ENCODE measurements around the gene VPS13C. TPM values are rescaled to one million over a fixed set of nuclear protein-coding genes. Genes with fewer than 3 reads are reported as not detected.

The VPS13C gene
- polyA plus RNA-seq, 1 experiment, result 6.0 TPM

DNA sequence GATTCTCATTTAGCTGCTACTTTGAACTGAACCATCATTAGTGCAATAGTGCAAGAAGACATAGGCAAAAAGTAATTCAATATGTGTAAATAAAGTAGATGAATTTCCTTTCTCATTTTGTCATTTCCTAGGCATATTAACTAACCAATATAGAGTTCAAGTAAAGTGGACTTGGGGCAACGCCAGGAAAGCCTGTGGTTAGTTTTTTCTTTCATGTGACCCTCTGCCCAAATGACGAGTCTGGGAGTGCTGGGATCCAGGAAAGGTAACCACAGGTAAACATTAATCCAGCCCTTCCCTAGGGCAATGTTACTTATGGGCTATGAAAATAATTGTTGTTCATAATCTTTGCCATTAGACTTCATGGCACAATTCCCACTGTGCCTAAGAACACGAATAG, 181.0 kb downstream of the VPS13C start:
- H3K4me3 ChIP-seq (ENCODE audit: low read depth, low read length), result no peak overlapping the region
- DNase-seq (ENCODE audit: low read depth), result no peak
- ChIA-PET POLR2A (no interaction called here), CTCF (interaction anchor here (1.8 kb wide), 1 partner anchor 428 kb away, joined by 5 read pairs; no protein-coding TSS in a partner anchor)
- TF ChIP-seq, protein P1, sequence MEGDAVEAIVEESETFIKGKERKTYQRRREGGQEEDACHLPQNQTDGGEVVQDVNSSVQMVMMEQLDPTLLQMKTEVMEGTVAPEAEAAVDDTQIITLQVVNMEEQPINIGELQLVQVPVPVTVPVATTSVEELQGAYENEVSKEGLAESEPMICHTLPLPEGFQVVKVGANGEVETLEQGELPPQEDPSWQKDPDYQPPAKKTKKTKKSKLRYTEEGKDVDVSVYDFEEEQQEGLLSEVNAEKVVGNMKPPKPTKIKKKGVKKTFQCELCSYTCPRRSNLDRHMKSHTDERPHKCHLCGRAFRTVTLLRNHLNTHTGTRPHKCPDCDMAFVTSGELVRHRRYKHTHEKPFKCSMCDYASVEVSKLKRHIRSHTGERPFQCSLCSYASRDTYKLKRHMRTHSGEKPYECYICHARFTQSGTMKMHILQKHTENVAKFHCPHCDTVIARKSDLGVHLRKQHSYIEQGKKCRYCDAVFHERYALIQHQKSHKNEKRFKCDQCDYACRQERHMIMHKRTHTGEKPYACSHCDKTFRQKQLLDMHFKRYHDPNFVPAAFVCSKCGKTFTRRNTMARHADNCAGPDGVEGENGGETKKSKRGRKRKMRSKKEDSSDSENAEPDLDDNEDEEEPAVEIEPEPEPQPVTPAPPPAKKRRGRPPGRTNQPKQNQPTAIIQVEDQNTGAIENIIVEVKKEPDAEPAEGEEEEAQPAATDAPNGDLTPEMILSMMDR (IDR thresholded peaks at IDR 0.05; ENCODE audit: insufficient read depth, low read depth, low read length), result no peak
- H3K36me3 ChIP-seq (ENCODE audit: control insufficient read depth, insufficient read depth, low read length), result no peaks in the 10 kb centered on the region
- H3K27me3 ChIP-seq (ENCODE audit: control insufficient read depth, insufficient read depth, low read length), result no peaks in the 10 kb centered on the region

DNA sequence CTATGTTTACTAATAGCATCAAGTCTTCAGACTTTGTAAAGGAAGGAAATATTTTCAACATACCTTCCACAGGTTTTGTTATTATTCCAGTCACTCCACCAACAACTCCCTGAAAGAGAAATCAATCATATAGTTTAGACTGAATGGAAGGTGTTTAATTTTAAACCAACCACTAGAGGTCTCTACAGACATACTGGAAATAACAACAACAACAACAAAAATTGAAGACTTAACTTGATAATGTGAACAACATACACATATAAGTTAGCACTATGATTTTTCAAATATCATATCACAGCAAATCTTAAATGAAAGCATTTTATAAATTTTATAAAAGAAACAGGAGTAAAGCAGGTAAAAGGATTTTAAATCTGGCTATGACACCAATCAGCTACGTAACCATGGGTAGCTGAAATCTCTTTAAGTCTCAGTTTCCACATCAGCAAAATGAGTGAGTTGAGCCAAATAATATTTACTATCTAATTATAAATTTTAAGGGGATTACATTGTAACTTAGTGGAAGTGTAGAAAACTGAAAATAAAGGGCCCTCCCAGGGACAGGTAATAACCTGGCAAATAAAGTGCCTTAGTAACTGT, 188.2 kb downstream of the VPS13C start:
- DNase-seq (ENCODE audit: low read depth), result no peak
- ChIA-PET POLR2A (no interaction called here), CTCF (interaction anchor here (0.9 to 1.6 kb wide), 4 partner anchors 11 to 435 kb away, joined by 3 to 10 read pairs (median 4); partner anchors contain the start of gene VPS13C)
- H3K36me3 ChIP-seq (ENCODE audit: control insufficient read depth, insufficient read depth, low read length), result peaks cover 1% of the 10 kb centered on the region; the same call in 1 of the 2 replicates
- no peaks in the 10 kb centered on the region for H3K27me3 ChIP-seq (ENCODE audit: control insufficient read depth, insufficient read depth, low read length)
- H3K4me3 ChIP-seq (ENCODE audit: low read depth, low read length), result no peak overlapping the region
- TF ChIP-seq, protein P1 (IDR thresholded peaks at IDR 0.05; ENCODE audit: insufficient read depth, low read depth, low read length), result peak; percentile 45

DNA sequence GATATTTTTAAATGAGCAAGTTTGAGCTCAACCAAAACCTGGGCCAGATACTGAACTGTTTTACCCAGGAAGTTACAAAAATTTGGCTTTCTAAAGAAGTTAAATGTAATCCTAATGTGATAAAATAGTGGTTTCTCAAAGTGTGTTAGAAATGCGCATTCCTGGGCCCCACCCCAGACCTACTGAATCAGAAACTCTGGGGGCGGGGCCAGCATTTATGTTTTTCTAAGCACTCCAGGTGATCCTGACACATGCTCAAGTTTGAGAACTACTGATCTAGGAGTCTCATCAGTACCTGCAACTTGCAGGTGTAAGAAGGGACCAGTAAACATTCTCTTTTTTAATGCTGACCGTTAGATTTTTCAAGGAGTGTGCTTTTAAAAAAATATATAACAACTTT, 190.6 kb downstream of the VPS13C start:
- no peak for DNase-seq (ENCODE audit: low read depth)
- no peak overlapping the region for H3K4me3 ChIP-seq (ENCODE audit: low read depth, low read length)
- POLR2A ChIA-PET, result no interaction called here
- TF ChIP-seq, protein P1 (IDR thresholded peaks at IDR 0.05; ENCODE audit: insufficient read depth, low read depth, low read length), result no peak
- peaks cover 1% of the 10 kb centered on the region; the same call in 1 of the 2 replicates for H3K36me3 ChIP-seq (ENCODE audit: control insufficient read depth, insufficient read depth, low read length)
- no peaks in the 10 kb centered on the region for H3K27me3 ChIP-seq (ENCODE audit: control insufficient read depth, insufficient read depth, low read length)
- CTCF ChIA-PET, result interaction anchor here (0.7 to 0.9 kb wide), 2 partner anchors 191 to 205 kb away, joined by 3 read pairs; partner anchors contain the start of gene VPS13C

DNA sequence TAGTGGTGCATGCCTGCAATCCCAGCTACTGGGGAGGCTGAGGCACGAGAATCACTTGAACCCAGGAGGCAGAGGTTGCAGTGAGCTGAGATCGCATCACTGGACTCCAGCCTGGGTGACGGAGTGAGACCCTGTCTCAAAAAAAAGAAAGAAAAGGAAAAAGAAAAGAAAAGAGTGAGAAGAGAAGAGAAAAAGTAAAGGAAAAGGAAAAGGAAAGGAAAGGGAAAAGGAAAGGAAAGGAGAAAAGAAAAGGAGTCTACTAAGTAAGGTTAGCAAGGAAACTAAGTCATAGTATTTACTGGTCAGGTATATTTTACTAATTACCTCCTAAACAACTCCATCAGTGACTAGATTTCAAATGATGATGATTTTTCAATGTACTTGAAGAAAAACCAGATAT, 198.3 kb downstream of the VPS13C start:
- DNase-seq (ENCODE audit: low read depth), result no peak
- Histone ChIP-seq H3K27me3 (ENCODE audit: control insufficient read depth, insufficient read depth, low read length) (no peaks in the 10 kb centered on the region), H3K4me3 (ENCODE audit: low read depth, low read length) (no peak overlapping the region), H3K36me3 (ENCODE audit: control insufficient read depth, insufficient read depth, low read length) (no peaks in the 10 kb centered on the region)
- POLR2A ChIA-PET, result no interaction called here
- TF ChIP-seq, protein P1 (IDR thresholded peaks at IDR 0.05; ENCODE audit: insufficient read depth, low read depth, low read length), result no peak
- CTCF ChIA-PET, result interaction anchor here (4.7 kb wide), 1 partner anchor 28 kb away, joined by 28 read pairs; no protein-coding TSS in a partner anchor

DNA sequence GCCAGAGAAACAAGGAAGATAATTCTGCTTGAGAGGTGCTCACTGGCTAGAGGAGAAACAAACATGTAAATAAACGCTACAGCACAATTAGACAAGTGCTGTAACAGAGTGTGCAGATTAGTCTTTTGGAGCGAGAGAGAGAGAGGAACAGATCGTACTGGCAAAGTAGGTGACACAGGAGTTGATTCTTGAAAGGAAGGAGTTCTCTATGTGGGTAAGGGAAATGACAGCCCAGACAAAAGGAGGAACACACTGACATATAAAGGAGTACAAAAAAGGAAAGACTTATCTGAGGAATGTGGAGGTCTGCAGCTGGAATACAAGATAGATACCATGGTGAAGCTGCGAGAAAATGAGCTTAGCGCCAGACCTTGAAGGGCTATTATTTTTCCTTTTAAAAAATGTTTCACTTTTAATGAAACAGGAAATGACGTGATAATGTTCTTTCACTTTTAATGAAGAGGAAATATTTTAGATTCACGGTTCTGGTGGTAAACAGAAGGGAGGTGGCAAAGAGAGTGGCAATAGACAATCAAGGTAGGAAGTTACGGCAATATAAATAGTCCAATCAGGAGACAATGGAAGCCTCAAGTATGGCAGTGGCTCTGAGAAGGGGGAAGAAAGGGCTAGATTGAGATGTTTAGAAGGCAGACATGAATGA, 202.9 kb downstream of the VPS13C start:
- POLR2A ChIA-PET, result no interaction called here
- CTCF ChIA-PET, result no interaction called here
- TF ChIP-seq, protein P1 (IDR thresholded peaks at IDR 0.05; ENCODE audit: insufficient read depth, low read depth, low read length), result no peak
- DNase-seq (ENCODE audit: low read depth), result no peak
- Histone ChIP-seq H3K4me3 (ENCODE audit: low read depth, low read length) (no peak overlapping the region), H3K27me3 (ENCODE audit: control insufficient read depth, insufficient read depth, low read length) (no peaks in the 10 kb centered on the region), H3K36me3 (ENCODE audit: control insufficient read depth, insufficient read depth, low read length) (no peaks in the 10 kb centered on the region)

All from BJ (cell line).